ENCODE measurements around the gene DGKA.

DGKA gene

DNA sequence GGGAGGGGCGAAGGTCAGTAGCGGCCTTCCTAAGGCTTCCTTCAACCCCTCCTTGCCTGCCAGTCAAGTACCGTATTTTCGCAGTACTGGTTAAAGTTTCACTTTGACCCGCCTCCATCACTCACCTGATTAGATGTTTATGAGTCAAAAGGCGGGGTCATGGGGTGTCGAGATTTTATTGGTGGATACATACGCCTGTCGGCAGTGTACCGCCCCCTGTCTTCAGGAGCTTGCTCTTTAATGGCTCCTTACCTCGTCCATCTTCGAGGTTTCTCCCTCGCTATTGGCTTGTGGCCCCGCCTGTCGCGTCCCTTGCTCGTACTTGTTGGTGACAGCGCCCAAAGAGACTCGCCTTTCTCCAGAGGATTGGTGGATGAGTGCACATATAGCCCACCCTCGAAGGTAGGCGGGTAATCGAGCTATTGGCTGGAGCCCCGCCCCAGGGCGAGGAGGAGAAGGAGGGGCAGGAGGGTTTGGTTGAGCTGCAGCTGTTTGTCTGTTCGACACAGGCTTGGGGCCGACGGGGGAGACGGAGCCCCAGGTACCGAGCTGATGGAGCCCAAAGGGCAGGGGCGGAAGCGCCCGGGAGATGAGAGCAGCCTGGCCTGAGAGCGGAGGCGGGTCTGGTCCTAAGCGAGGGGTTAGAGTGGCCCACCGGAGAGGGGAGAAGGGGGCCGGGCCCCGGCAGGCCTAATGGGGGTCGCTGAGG lies 42.8 kb downstream of the DGKA start, which contains the start of gene RAB5B (continued):
- TF ChIP-seq KLF8 (tag by site-specific recombination; IDR thresholded peaks at IDR 0.05) = peak; percentile 98
- TF ChIP-seq ZNF19 (tag by site-specific recombination; IDR thresholded peaks at IDR 0.05; ENCODE audit: low read depth) = no peak
- no peak for TF ChIP-seq ZNF16 (tag by site-specific recombination; IDR thresholded peaks at IDR 0.05; ENCODE audit: low read depth)
- no peak for TF ChIP-seq ZNF837 (tag by site-specific recombination; IDR thresholded peaks at IDR 0.05)
- TF ChIP-seq, protein P1, sequence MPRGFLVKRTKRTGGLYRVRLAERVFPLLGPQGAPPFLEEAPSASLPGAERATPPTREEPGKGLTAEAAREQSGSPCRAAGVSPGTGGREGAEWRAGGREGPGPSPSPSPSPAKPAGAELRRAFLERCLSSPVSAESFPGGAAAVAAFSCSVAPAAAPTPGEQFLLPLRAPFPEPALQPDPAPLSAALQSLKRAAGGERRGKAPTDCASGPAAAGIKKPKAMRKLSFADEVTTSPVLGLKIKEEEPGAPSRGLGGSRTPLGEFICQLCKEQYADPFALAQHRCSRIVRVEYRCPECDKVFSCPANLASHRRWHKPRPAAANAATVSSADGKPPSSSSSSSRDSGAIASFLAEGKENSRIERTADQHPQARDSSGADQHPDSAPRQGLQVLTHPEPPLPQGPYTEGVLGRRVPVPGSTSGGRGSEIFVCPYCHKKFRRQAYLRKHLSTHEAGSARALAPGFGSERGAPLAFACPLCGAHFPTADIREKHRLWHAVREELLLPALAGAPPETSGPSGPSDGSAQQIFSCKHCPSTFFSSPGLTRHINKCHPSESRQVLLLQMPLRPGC (tag by site-specific recombination; IDR thresholded peaks at IDR 0.05) = no peak; the same call in 1 of the 2 replicates
- TF ChIP-seq ZNF768 (tag by site-specific recombination; IDR thresholded peaks at IDR 0.05) = no peak
- no peak for TF ChIP-seq MZF1 (tag by site-specific recombination; IDR thresholded peaks at IDR 0.05; ENCODE audit: borderline replicate concordance)
- peak; percentile 99 for TF ChIP-seq SP2 (tag by site-specific recombination; IDR thresholded peaks at IDR 0.05)
- no peak for TF ChIP-seq BCL11B (tag by site-specific recombination; IDR thresholded peaks at IDR 0.05; ENCODE audit: low read depth)
- TF ChIP-seq GFI1B (tag by site-specific recombination; IDR thresholded peaks at IDR 0.05) = no peak; the same call in 1 of the 2 replicates
- TF ChIP-seq, protein P2, sequence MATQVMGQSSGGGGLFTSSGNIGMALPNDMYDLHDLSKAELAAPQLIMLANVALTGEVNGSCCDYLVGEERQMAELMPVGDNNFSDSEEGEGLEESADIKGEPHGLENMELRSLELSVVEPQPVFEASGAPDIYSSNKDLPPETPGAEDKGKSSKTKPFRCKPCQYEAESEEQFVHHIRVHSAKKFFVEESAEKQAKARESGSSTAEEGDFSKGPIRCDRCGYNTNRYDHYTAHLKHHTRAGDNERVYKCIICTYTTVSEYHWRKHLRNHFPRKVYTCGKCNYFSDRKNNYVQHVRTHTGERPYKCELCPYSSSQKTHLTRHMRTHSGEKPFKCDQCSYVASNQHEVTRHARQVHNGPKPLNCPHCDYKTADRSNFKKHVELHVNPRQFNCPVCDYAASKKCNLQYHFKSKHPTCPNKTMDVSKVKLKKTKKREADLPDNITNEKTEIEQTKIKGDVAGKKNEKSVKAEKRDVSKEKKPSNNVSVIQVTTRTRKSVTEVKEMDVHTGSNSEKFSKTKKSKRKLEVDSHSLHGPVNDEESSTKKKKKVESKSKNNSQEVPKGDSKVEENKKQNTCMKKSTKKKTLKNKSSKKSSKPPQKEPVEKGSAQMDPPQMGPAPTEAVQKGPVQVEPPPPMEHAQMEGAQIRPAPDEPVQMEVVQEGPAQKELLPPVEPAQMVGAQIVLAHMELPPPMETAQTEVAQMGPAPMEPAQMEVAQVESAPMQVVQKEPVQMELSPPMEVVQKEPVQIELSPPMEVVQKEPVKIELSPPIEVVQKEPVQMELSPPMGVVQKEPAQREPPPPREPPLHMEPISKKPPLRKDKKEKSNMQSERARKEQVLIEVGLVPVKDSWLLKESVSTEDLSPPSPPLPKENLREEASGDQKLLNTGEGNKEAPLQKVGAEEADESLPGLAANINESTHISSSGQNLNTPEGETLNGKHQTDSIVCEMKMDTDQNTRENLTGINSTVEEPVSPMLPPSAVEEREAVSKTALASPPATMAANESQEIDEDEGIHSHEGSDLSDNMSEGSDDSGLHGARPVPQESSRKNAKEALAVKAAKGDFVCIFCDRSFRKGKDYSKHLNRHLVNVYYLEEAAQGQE (tag by site-specific recombination; IDR thresholded peaks at IDR 0.05) = no peak; the same call in 1 of the 2 replicates
- no peak for TF ChIP-seq ZNF37A (tag by site-specific recombination; IDR thresholded peaks at IDR 0.05)
- peak; percentile 90 for TF ChIP-seq KLF9 (tag by site-specific recombination; IDR thresholded peaks at IDR 0.05; ENCODE audit: low read depth)
- TF ChIP-seq, protein P3, sequence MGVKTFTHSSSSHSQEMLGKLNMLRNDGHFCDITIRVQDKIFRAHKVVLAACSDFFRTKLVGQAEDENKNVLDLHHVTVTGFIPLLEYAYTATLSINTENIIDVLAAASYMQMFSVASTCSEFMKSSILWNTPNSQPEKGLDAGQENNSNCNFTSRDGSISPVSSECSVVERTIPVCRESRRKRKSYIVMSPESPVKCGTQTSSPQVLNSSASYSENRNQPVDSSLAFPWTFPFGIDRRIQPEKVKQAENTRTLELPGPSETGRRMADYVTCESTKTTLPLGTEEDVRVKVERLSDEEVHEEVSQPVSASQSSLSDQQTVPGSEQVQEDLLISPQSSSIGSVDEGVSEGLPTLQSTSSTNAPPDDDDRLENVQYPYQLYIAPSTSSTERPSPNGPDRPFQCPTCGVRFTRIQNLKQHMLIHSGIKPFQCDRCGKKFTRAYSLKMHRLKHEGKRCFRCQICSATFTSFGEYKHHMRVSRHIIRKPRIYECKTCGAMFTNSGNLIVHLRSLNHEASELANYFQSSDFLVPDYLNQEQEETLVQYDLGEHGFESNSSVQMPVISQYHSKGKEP (tag by site-specific recombination; IDR thresholded peaks at IDR 0.05) = no peak
- TF ChIP-seq, protein P4, sequence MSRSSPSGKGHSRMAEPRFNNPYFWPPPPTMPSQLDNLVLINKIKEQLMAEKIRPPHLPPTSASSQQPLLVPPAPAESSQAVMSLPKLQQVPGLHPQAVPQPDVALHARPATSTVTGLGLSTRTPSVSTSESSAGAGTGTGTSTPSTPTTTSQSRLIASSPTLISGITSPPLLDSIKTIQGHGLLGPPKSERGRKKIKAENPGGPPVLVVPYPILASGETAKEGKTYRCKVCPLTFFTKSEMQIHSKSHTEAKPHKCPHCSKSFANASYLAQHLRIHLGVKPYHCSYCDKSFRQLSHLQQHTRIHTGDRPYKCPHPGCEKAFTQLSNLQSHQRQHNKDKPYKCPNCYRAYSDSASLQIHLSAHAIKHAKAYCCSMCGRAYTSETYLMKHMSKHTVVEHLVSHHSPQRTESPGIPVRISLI (tag by site-specific recombination; IDR thresholded peaks at IDR 0.05) = no peak
- no peak for TF ChIP-seq ZNF777 (tag by site-specific recombination; IDR thresholded peaks at IDR 0.05; ENCODE audit: borderline replicate concordance)
- TF ChIP-seq, protein P5, sequence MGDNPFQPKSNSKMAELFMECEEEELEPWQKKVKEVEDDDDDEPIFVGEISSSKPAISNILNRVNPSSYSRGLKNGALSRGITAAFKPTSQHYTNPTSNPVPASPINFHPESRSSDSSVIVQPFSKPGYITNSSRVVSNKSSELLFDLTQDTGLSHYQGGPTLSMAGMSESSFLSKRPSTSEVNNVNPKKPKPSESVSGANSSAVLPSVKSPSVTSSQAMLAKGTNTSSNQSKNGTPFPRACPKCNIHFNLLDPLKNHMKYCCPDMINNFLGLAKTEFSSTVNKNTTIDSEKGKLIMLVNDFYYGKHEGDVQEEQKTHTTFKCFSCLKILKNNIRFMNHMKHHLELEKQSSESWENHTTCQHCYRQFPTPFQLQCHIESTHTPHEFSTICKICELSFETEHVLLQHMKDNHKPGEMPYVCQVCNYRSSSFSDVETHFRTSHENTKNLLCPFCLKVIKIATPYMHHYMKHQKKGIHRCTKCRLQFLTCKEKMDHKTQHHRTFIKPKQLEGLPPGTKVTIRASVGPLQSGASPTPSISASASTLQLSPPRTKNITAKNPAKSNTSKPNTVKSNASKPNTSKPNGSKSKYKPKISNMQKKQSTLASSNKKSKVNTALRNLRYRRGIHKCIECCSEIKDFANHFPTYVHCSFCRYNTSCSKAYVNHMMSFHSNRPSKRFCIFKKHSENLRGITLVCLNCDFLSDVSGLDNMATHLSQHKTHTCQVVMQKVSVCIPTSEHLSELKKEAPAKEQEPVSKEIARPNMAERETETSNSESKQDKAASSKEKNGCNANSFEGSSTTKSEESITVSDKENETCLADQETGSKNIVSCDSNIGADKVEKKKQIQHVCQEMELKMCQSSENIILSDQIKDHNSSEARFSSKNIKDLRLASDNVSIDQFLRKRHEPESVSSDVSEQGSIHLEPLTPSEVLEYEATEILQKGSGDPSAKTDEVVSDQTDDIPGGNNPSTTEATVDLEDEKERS (tag by site-specific recombination; IDR thresholded peaks at IDR 0.05) = no peak
- TF ChIP-seq ZNF157 (tag by site-specific recombination; IDR thresholded peaks at IDR 0.05) = no peak
- TF ChIP-seq ZNF404 (tag by site-specific recombination; IDR thresholded peaks at IDR 0.05) = no peak
